Right renal cortex interstitium (tissue), 3 donors: ENCODE measurements around the gene CT45A5. TPM values are rescaled to one million over a fixed set of nuclear protein-coding genes. Genes with fewer than 3 reads are reported as not detected.
"Not testable (repeated sequence)": the region's sequence is repeated elsewhere in the genome, so short reads cannot be mapped to it uniquely, and the experiment has no call there.

ENCODE experiments used
- DNase-seq, 3 donors: peaks; one replicate each; pipeline ENCODE4 v3.0.0-alpha.2; 2013; ENCODE audit warnings: low read depth in 3 of 3, low spot score in 2 of 3
- polyA plus RNA-seq, 3 donors: library from polyadenylated mRNA; unstranded; fragments of 120-200 nt; gene quantifications; one replicate each; pipeline ENCODE4 v1.2.1, GENCODE V29; 2013; ENCODE audit not compliant: insufficient read length in 3 of 3

Gene CT45A5
- not detected for polyA plus RNA-seq

- not testable (repeated sequence) for DNase-seq
These were observed at the start of gene CT45A5 for GRCh38 chrX:135785403-135785802. Gene CT45A5, minus strand, starts transcription at chrX:135785503. Its CDS starts 3,774 bp downstream, at chrX:135781729.

- not testable (repeated sequence) for DNase-seq
These were observed 34.6 kb upstream of the CT45A5 start, which contains the start of gene CT45A2 for GRCh38 chrX:135819912-135820311. Gene CT45A2, minus strand, starts transcription at chrX:135820012. Its CDS starts 3,747 bp downstream, at chrX:135816265.

GRCh38 chrX:135802687-135803086 lies 17.4 kb upstream of the CT45A5 start, which contains the start of gene CT45A6:
Gene CT45A6, minus strand, starts transcription at chrX:135802787. Its CDS starts 3,794 bp downstream, at chrX:135798993.
- not testable (repeated sequence) for DNase-seq

GRCh38 chrX:135768091-135768490 lies 17.2 kb downstream of the CT45A5 start, which contains the start of gene CT45A3:
Gene CT45A3, minus strand, starts transcription at chrX:135768191. Its CDS starts 3,747 bp downstream, at chrX:135764444.
- DNase-seq: not testable (repeated sequence)

GRCh38 chrX:135744739-135745138 lies 40.6 kb downstream of the CT45A5 start:
- not testable (repeated sequence) for DNase-seq

GRCh38 chrX:135741192-135741715 lies 44.0 kb downstream of the CT45A5 start:
- no peak for DNase-seq

- no peak for DNase-seq
These were observed 44.6 kb downstream of the CT45A5 start for GRCh38 chrX:135740681-135741149.

- peak in 1 of 3 donors; percentile 4 for DNase-seq
These were observed 47.8 kb downstream of the CT45A5 start for GRCh38 chrX:135737366-135738071.

- DNase-seq: not testable (repeated sequence)
These were observed 50.6 kb downstream of the CT45A5 start for GRCh38 chrX:135734666-135735065.

Other genes starting within 250 kb of the CT45A5 start
- gene CT45A1, start 71.9 kb downstream of the CT45A5 start, polyA plus RNA-seq: not detected
- gene CT45A3, start 17.3 kb downstream of the CT45A5 start, polyA plus RNA-seq: not detected
- not detected for gene CT45A6, start 17.3 kb upstream of the CT45A5 start, polyA plus RNA-seq
- not detected for gene CT45A2, start 34.5 kb upstream of the CT45A5 start, polyA plus RNA-seq
- gene CT45A7, start 51.8 kb upstream of the CT45A5 start, polyA plus RNA-seq: not detected
- gene CT45A8, start 69.0 kb upstream of the CT45A5 start, polyA plus RNA-seq: not detected
- not detected for gene CT45A9, start 86.3 kb upstream of the CT45A5 start, polyA plus RNA-seq
- gene CT45A10, start 107.9 kb upstream of the CT45A5 start, polyA plus RNA-seq: not detected
- not detected for gene SAGE1, start 108.2 kb upstream of the CT45A5 start, polyA plus RNA-seq
- 10 to 100 TPM; 28.5 to 31.4 (median 28.7) TPM for gene MMGT1, start 188.5 kb upstream of the CT45A5 start, polyA plus RNA-seq
- gene SLC9A6, start 199.9 kb upstream of the CT45A5 start, polyA plus RNA-seq: 10 to 100 TPM; 16.6 to 18.3 (median 16.9) TPM